Right lobe of liver (tissue), 6 donors: ENCODE data around the gene KCND3. TPM values are rescaled to one million over a fixed set of nuclear protein-coding genes. Genes with fewer than 3 reads are reported as not detected.
A peak's percentile ranks its signal among the peaks of the same experiment; 100 is the strongest.

Experiments
- ATAC-seq, 4 donors: fragments of 200-7000 bp; cut with Tn5 transposase; one replicate each; pipeline ENCODE4 v1.9.1; 2020; ENCODE audit warnings: mild to moderate bottlenecking in 4 of 4, moderate library complexity in 4 of 4
- DNase-seq, 3 donors: peaks; one replicate each; pipeline ENCODE4 v3.0.0-alpha.2; 2020
- H3K27ac ChIP-seq, 3 donors: fragments of 200-600 bp; one replicate each; pipeline ENCODE4 v1.8.0; 2022
- H3K27me3 ChIP-seq, 2 donors: fragments of 200-600 bp; one replicate each; pipeline ENCODE4 v1.8.0; 2022
- H3K36me3 ChIP-seq, 4 donors: fragments of 200-600 bp; sonication (generic) in 1 of 4; one replicate each; pipeline versions ENCODE4 v1.5.1 to v1.8.0; 2017 to 2022; ENCODE audit warnings: control low read depth in 1 of 4
- H3K4me1 ChIP-seq, 4 donors: fragments of 200-600 bp; sonication (generic) in 1 of 4; one replicate each; pipeline versions ENCODE4 v1.5.1 to v1.8.0; 2017 to 2022; ENCODE audit warnings: control low read depth in 1 of 4
- H3K4me3 ChIP-seq, 3 donors: fragments of 200-600 bp; one replicate each; pipeline ENCODE4 v1.8.0; 2022
- H3K9me3 ChIP-seq, 4 donors: fragments of 200-600 bp; sonication (generic) in 1 of 4; one replicate each; pipeline versions ENCODE4 v1.5.1 to v1.8.0; 2017 to 2022; ENCODE audit warnings: control low read depth in 1 of 4
- CTCF ChIP-seq, 4 donors: fragments of 200-600 bp in 3 of 4; fragments of 450-650 bp in 1 of 4; IDR thresholded peaks; one replicate each; pipeline versions ENCODE4 v1.5.1 to v1.8.0; 2016 to 2022; ENCODE audit warnings: antibody characterized with exemption in 4 of 4, mild to moderate bottlenecking in 2 of 4
- POLR2A ChIP-seq: fragments of 450-650 bp; IDR thresholded peaks from one replicate; pipeline ENCODE4 v1.6.1; 2017; ENCODE audit warnings: antibody characterized with exemption, mild to moderate bottlenecking
- WGBS: methylation state at CpG from one replicate; pipeline ENCODE4 v1.1.6; 2018; ENCODE audit warnings: low coverage, low lambda C conversion rate; ENCODE audit not compliant: insufficient coverage; ENCODE audit errors: missing lambda C conversion rate; 5-methylcytosine and 5-hydroxymethylcytosine counted together
- intact Hi-C, 2 donors: fragments of 100-400 bp; cut with DNase I; formaldehyde crosslinking; loops; one replicate each; pipeline versions ENCODE4 v1.11.2 to v1.14.1; 2022
- total RNA-seq, 6 experiments: library from RNA; depleted of rRNA in 2 of 6; stranded (reverse); fragments of >200 nt in 2 of 6; fragmentation: NEBNext Ultra II Directional in 3 of 6; extraction: Animal tissue kit (Norgen Biotek cat#: 25700) in 3 of 6; gene quantifications; one replicate each; pipeline versions ENCODE4 v1.1.0 to v1.2.4, GENCODE V29; 2016 to 2023
- donor health status: DM: no; HTN: yes; CAD: no.
- donor health status: DM: no; HTN: no; CAD: no.
- donor health status: DM: no; HTN: no; CAD: no.
- donor health status: DM: no; HTN: yes; CAD: no.
- donor health status: DM: no; HTN: yes; CAD: no.

KCND3 gene
- total RNA-seq, 6 experiments from 2014 or later: 8.1 to 25.5 (median 16.2) TPM

- no peak overlapping the region for H3K4me3 ChIP-seq
- ATAC-seq (no peak), DNase-seq (no peak)
- intact Hi-C loops: no loop called here
- H3K4me1 ChIP-seq: no peaks in the 10 kb centered on the region
- no peaks in the 10 kb centered on the region for H3K9me3 ChIP-seq
- 83% methylated on average over 5 of the region's 6 CpGs for WGBS
- H3K27me3 ChIP-seq: no peaks in the 10 kb centered on the region
- no peaks in the 10 kb centered on the region for H3K36me3 ChIP-seq
- no peak overlapping the region for H3K27ac ChIP-seq
- TF ChIP-seq POLR2A (no peak), CTCF (IDR thresholded peaks at IDR 0.05) (no peak)
Measured at GRCh38 chr1:111955755-111956154, 33.7 kb downstream of the KCND3 start.

- TF ChIP-seq POLR2A (no peak), CTCF (IDR thresholded peaks at IDR 0.05) (no peak)
- H3K9me3 ChIP-seq: no peaks in the 10 kb centered on the region
- H3K4me1 ChIP-seq: no peaks in the 10 kb centered on the region
- WGBS: no CpG with 5 or more reads among the region's 5 CpGs
- ATAC-seq (peak in 1 of 4 donors; percentile 26), DNase-seq (no peak)
- H3K27me3 ChIP-seq: no peaks in the 10 kb centered on the region
- H3K27ac ChIP-seq: no peak overlapping the region
- H3K4me3 ChIP-seq: no peak overlapping the region
- no peaks in the 10 kb centered on the region for H3K36me3 ChIP-seq
- intact Hi-C loops: no loop called here
Measured at GRCh38 chr1:111953797-111954196, 35.7 kb downstream of the KCND3 start.

GRCh38 chr1:111952125-111952657 is 37.3 kb downstream of the KCND3 start:
- H3K4me1 ChIP-seq: no peaks in the 10 kb centered on the region
- H3K27me3 ChIP-seq: no peaks in the 10 kb centered on the region
- intact Hi-C loops: no loop called here
- 80% methylated on average over 2 of the region's 4 CpGs for WGBS
- H3K27ac ChIP-seq: no peak overlapping the region
- no peaks in the 10 kb centered on the region for H3K36me3 ChIP-seq
- H3K9me3 ChIP-seq: no peaks in the 10 kb centered on the region
- no peak for ATAC-seq
- no peak for TF ChIP-seq CTCF (IDR thresholded peaks at IDR 0.05)
- no peak for TF ChIP-seq POLR2A
- no peak overlapping the region for H3K4me3 ChIP-seq
- DNase-seq: no peak

- no peaks in the 10 kb centered on the region for H3K36me3 ChIP-seq
- H3K27ac ChIP-seq: no peak overlapping the region
- no peaks in the 10 kb centered on the region for H3K9me3 ChIP-seq
- no peaks in the 10 kb centered on the region for H3K27me3 ChIP-seq
- ATAC-seq (peak in 2 of 4 donors; percentile 12 to 44), DNase-seq (no peak)
- intact Hi-C loops: no loop called here
- H3K4me3 ChIP-seq: no peak overlapping the region
- TF ChIP-seq POLR2A: no peak
- no peak for TF ChIP-seq CTCF (IDR thresholded peaks at IDR 0.05)
- 39% methylated on average over 3 of the region's 6 CpGs for WGBS
- H3K4me1 ChIP-seq: no peaks in the 10 kb centered on the region
Measured at GRCh38 chr1:111948209-111949171, 41.0 kb downstream of the KCND3 start.
